ENCODE data around the gene ZNF644. TPM values are rescaled to one million over a fixed set of nuclear protein-coding genes. Genes with fewer than 3 reads are reported as not detected.
"Not testable (repeated sequence)": the region's sequence is repeated elsewhere in the genome, so short reads cannot be mapped to it uniquely, and the experiment has no call there.

The ZNF644 gene
- total and polyA plus RNA-seq, 4 donors = 45.3 to 149 (median 79.3) TPM

DNA sequence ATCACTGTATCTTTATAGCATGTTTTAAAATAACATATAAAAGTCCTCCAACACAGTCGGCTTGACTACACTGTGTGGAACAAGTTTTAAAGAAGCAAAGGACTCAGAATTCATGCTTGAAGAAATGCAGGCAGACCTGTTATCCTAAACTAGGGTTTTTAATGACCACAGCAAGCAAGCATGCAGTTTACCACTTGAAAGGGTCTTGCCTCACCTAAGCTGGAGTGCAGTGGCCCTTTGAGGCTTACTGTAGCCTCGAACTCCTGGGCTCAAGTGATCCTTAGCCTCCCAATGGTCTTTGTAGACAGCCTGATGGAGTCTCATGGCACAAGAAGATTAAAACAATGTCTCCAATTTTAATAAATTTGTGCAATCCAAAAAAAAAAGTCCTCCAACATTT is 27.7 kb upstream of the ZNF644 start:
- DNase-seq (ENCODE audit: low read depth in 4 of 6, low spot score in 6 of 6); H3K36me3 ChIP-seq (ENCODE audit: control insufficient read depth, insufficient read depth, low read length); H3K4me1 ChIP-seq (ENCODE audit: control insufficient read depth, insufficient read depth, low read length); H3K27me3 ChIP-seq (ENCODE audit: control insufficient read depth, insufficient read depth, low read length); H3K9me3 ChIP-seq (ENCODE audit: control insufficient read depth, insufficient read depth, low read length); H3K4me3 ChIP-seq (ENCODE audit: low read depth, low read length); H3K27ac ChIP-seq (ENCODE audit: low read depth, low read length): not testable (repeated sequence)
- WGBS (ENCODE audit: insufficient coverage) = 100% methylated on average over 1 of the region's 2 CpGs

DNA sequence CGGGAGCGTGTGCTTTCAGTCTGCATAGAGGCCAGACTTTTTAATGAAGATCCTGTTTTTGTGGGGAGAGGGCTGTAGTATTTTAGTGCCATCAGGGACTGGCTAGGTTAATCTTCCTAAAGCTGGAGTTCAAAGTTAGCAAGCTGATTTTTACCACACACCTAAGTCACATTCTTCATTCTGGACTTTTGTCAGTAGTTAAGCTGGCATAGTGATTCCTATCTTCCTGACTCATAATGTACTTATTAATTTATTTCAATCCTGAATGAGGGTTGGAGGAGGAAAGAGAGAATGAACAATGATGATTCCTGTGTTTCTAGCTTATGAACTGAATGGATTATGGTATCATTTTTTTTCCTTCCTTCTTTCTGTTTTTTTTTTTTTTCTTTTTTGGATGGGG is 24.9 kb upstream of the ZNF644 start:
- no peak for DNase-seq (ENCODE audit: low read depth in 4 of 6, low spot score in 6 of 6)
- WGBS (ENCODE audit: insufficient coverage) = no CpG with 5 or more reads among the region's 2 CpGs

DNA sequence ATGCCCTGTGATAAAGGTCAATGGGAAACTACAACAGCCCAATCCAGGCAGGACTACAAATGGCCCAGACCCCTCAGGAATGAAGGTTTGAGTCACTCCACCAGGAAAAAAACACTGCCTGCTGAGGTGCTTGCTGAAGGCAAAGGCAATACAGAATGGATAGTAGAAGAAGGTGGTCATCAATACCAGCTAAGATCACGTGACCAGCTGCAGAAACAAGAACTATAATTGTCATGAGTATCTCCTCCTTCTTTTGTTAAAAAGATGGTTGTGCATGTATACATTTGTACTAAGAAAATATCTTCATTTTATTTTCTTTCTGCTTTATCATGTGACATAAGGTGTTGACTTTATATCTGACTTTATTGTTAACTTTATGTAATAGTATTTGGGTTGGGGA is 23.4 kb upstream of the ZNF644 start:
- WGBS (ENCODE audit: insufficient coverage) = no CpG with 5 or more reads among the region's 1 CpG
- Histone ChIP-seq H3K36me3 (ENCODE audit: control insufficient read depth, insufficient read depth, low read length) (no peaks in the 10 kb centered on the region), H3K4me1 (ENCODE audit: control insufficient read depth, insufficient read depth, low read length) (no peaks in the 10 kb centered on the region), H3K27me3 (ENCODE audit: control insufficient read depth, insufficient read depth, low read length) (no peaks in the 10 kb centered on the region), H3K27ac (ENCODE audit: low read depth, low read length) (no peak overlapping the region), H3K4me3 (ENCODE audit: low read depth, low read length) (no peak overlapping the region), H3K9me3 (ENCODE audit: control insufficient read depth, insufficient read depth, low read length) (no peaks in the 10 kb centered on the region)
- no peak for DNase-seq (ENCODE audit: low read depth in 4 of 6, low spot score in 6 of 6)

More for the DNA sequence above, 24.9 kb upstream of the ZNF644 start:
- Histone ChIP-seq H3K4me1 (ENCODE audit: control insufficient read depth, insufficient read depth, low read length) (no peaks in the 10 kb centered on the region), H3K27ac (ENCODE audit: low read depth, low read length) (no peak overlapping the region), H3K36me3 (ENCODE audit: control insufficient read depth, insufficient read depth, low read length) (no peaks in the 10 kb centered on the region), H3K4me3 (ENCODE audit: low read depth, low read length) (no peak overlapping the region), H3K27me3 (ENCODE audit: control insufficient read depth, insufficient read depth, low read length) (no peaks in the 10 kb centered on the region), H3K9me3 (ENCODE audit: control insufficient read depth, insufficient read depth, low read length) (no peaks in the 10 kb centered on the region)

DNA sequence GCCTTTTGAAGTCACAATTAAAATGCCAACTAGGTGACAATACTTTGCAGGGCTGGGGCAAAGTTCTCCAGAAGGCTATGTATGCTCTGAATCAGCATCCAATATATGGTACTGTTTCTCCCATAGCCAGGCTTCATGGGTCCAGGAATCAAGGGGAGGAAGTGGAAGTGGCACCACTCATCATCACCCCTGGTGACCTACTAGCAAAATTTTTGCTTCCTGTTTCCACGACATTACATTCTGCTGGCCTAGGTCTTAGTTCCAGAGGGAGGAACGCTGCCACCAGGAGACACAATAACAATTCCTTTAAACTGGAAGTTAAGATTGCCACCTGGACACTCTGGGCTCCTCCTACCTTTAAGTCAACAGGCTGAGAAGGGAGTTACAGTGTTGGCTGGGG is 22.9 kb upstream of the ZNF644 start:
- not testable (repeated sequence) for H3K4me3 ChIP-seq (ENCODE audit: low read depth, low read length); H3K36me3 ChIP-seq (ENCODE audit: control insufficient read depth, insufficient read depth, low read length); H3K27ac ChIP-seq (ENCODE audit: low read depth, low read length); H3K9me3 ChIP-seq (ENCODE audit: control insufficient read depth, insufficient read depth, low read length); H3K4me1 ChIP-seq (ENCODE audit: control insufficient read depth, insufficient read depth, low read length); H3K27me3 ChIP-seq (ENCODE audit: control insufficient read depth, insufficient read depth, low read length); DNase-seq (ENCODE audit: low read depth in 4 of 6, low spot score in 6 of 6)
- no CpG with 5 or more reads among the region's 2 CpGs for WGBS (ENCODE audit: insufficient coverage)

DNA sequence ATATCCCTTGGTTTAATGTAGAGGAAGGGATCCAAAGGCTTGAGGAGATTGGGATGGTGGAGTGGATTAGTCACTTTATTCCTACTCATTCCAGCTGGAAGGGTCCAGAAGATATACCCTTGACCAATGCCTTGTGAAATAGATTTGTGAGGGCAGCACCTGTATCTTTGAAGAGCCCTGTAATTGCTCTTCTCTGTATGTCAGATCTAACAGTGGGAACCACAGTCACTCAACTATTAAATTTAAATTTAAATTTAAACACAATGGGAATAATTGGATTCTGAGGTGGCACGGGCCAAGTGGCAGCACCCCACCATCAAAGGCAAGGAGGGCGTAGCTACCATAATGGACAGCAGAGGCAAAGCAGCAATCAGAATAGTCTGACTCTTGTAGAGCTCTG is 20.5 kb upstream of the ZNF644 start:
- not testable (repeated sequence) for H3K4me3 ChIP-seq (ENCODE audit: low read depth, low read length); H3K9me3 ChIP-seq (ENCODE audit: control insufficient read depth, insufficient read depth, low read length); H3K36me3 ChIP-seq (ENCODE audit: control insufficient read depth, insufficient read depth, low read length); H3K4me1 ChIP-seq (ENCODE audit: control insufficient read depth, insufficient read depth, low read length); H3K27me3 ChIP-seq (ENCODE audit: control insufficient read depth, insufficient read depth, low read length); DNase-seq (ENCODE audit: low read depth in 4 of 6, low spot score in 6 of 6); H3K27ac ChIP-seq (ENCODE audit: low read depth, low read length)
- WGBS (ENCODE audit: insufficient coverage) = 92% methylated on average over 2 of the region's 2 CpGs

DNA sequence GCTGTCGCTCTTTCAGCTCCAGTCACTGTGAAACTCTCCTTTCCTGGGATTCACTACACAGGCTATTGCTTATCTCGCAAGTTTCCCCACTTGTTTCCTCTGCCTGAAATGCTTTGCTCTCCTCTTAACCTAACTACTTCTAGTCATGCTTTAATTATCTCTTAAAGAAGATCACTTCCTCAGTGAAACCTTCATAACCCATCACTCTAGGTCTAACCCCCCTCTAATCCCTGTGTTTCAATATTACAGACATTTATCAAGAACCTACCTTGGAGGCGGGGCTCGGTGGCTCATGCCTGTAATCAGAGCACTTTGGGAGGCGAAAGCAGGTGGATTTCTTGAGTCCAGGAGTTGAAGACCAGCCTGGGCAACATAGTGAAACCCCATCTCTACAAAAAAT is 16.7 kb upstream of the ZNF644 start:
- H3K4me3 ChIP-seq (ENCODE audit: low read depth, low read length) = no peak overlapping the region
- H3K4me1 ChIP-seq (ENCODE audit: control insufficient read depth, insufficient read depth, low read length) = no peaks in the 10 kb centered on the region
- no peaks in the 10 kb centered on the region for H3K36me3 ChIP-seq (ENCODE audit: control insufficient read depth, insufficient read depth, low read length)
- H3K27me3 ChIP-seq (ENCODE audit: control insufficient read depth, insufficient read depth, low read length) = no peaks in the 10 kb centered on the region
- 82% methylated on average over 2 of the region's 5 CpGs for WGBS (ENCODE audit: insufficient coverage)
- no peaks in the 10 kb centered on the region for H3K9me3 ChIP-seq (ENCODE audit: control insufficient read depth, insufficient read depth, low read length)
- no peak for DNase-seq (ENCODE audit: low read depth in 4 of 6, low spot score in 6 of 6)
- no peak overlapping the region for H3K27ac ChIP-seq (ENCODE audit: low read depth, low read length)

DNA sequence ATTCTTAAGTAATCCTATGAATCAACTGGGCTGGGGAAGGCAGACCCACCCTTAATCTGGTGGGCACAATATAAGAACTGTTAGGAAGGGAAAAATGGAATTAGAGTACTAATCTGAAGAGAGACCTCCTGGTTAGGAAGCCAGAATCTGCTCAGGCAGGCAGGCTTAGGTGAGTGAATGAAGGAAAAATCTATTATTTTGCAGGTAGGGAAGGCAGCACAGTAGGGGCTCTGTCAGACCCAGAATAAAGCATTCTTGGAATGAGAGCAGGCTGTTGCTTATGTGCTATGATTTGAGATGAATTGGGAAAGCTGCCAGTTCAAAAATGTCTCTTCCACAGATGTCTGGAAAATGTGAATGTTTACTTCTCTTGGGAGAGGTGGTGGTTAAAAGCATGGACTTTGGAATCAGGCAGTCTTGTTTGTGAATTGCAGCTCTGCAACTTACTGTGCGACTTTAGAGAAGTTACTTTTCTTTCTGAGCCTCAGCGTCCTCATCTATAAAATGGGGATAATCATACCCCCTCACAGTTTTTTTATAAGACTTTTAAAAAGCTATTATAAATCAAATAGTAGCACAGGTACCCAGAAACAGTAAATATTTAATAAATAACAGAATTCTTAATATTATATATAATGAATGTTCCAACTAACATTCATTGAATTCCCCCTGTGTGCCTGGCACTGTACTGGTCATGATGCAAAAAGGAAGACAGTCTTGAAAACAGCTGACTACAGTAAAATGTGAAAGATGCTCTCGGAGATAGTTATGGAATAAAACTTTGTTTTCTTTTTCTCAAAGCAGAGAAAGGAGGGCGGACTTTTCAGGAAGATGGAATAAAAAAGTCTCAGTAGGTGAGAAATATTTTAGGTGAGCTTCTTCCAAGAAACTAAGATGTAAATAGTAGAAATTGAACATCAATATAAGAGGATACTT is 15.3 kb upstream of the ZNF644 start:
- DNase-seq (ENCODE audit: low read depth in 4 of 6, low spot score in 6 of 6) = peak in 2 of 6 donors; percentile 21 to 80

DNA sequence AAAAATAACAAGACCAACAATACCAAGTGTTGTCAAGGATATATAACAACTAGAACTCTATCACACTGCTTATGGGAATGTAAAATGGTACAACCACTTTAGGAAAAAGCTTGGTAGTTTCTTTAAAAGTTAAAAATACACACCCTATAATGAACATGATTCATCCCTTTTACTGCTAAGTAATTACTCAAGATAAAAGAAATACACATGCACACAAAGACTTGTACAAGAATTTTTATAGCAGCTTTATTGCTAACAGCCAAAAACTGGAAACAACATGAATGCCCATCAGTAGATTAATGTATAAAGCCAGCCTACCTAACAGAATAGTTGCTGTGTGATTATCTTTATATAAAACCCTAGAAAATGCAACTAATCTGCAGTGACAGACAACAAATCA is 10.5 kb upstream of the ZNF644 start:
- H3K36me3 ChIP-seq (ENCODE audit: control insufficient read depth, insufficient read depth, low read length) = no peaks in the 10 kb centered on the region
- no peak overlapping the region for H3K27ac ChIP-seq (ENCODE audit: low read depth, low read length)
- H3K4me3 ChIP-seq (ENCODE audit: low read depth, low read length) = no peak overlapping the region
- H3K4me1 ChIP-seq (ENCODE audit: control insufficient read depth, insufficient read depth, low read length) = no peaks in the 10 kb centered on the region
- H3K27me3 ChIP-seq (ENCODE audit: control insufficient read depth, insufficient read depth, low read length) = no peaks in the 10 kb centered on the region
- DNase-seq (ENCODE audit: low read depth in 4 of 6, low spot score in 6 of 6) = no peak
- H3K9me3 ChIP-seq (ENCODE audit: control insufficient read depth, insufficient read depth, low read length) = no peaks in the 10 kb centered on the region

More for the DNA sequence above, 15.3 kb upstream of the ZNF644 start:
- no peak overlapping the region for H3K4me3 ChIP-seq (ENCODE audit: low read depth, low read length)
- H3K4me1 ChIP-seq (ENCODE audit: control insufficient read depth, insufficient read depth, low read length) = no peaks in the 10 kb centered on the region
- H3K27ac ChIP-seq (ENCODE audit: low read depth, low read length) = no peak overlapping the region
- WGBS (ENCODE audit: insufficient coverage) = 100% methylated on average over 1 of the region's 4 CpGs
- H3K27me3 ChIP-seq (ENCODE audit: control insufficient read depth, insufficient read depth, low read length) = no peaks in the 10 kb centered on the region
- no peaks in the 10 kb centered on the region for H3K36me3 ChIP-seq (ENCODE audit: control insufficient read depth, insufficient read depth, low read length)
- H3K9me3 ChIP-seq (ENCODE audit: control insufficient read depth, insufficient read depth, low read length) = no peaks in the 10 kb centered on the region

DNA sequence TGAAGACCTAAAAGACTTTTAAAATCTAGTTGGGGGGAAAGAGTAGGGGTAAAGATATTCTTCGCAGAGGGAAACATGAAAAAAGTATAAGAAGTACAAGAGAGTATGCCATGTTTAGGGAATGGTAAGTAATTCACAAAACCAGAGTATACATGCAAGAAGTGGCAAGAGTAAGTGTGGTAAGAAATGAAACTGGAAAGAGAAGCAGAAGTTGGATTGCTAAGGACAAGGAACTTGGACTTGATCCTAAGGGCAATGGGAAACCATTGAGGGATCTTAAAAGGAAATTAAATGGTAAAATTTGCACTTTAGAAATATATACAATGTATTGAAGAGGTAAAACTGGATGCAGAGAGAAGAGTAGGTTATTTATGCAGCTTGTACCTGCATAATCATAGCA is 9.2 kb upstream of the ZNF644 start:
- no peak for DNase-seq (ENCODE audit: low read depth in 4 of 6, low spot score in 6 of 6)
- H3K36me3 ChIP-seq (ENCODE audit: control insufficient read depth, insufficient read depth, low read length) = no peaks in the 10 kb centered on the region
- WGBS (ENCODE audit: insufficient coverage) = 100% methylated on average over 1 of the region's 1 CpG
- H3K9me3 ChIP-seq (ENCODE audit: control insufficient read depth, insufficient read depth, low read length) = no peaks in the 10 kb centered on the region
- H3K27me3 ChIP-seq (ENCODE audit: control insufficient read depth, insufficient read depth, low read length) = no peaks in the 10 kb centered on the region
- no peaks in the 10 kb centered on the region for H3K4me1 ChIP-seq (ENCODE audit: control insufficient read depth, insufficient read depth, low read length)
- H3K27ac ChIP-seq (ENCODE audit: low read depth, low read length) = no peak overlapping the region
- H3K4me3 ChIP-seq (ENCODE audit: low read depth, low read length) = no peak overlapping the region

DNA sequence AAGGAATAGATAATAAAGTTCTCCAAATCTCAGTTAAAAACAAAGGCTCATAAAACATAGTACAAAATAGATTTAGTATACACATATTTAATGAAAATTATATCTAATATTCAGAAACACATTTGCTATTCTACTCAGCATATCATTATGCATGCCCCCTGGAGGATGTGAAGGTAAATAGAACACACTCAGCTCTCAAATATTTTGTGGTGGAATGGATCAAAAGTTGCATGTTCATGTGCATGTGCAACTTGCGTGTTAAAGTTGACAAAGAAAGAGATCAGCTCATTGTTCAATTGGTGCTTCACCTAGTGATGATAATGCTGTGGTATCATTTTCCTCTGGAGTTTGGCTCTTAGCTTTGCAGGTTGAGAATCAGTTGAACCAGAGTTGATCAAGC is 4.9 kb upstream of the ZNF644 start:
- no peaks in the 10 kb centered on the region for H3K9me3 ChIP-seq (ENCODE audit: control insufficient read depth, insufficient read depth, low read length)
- H3K4me1 ChIP-seq (ENCODE audit: control insufficient read depth, insufficient read depth, low read length) = peaks cover 7% of the 10 kb centered on the region
- H3K27ac ChIP-seq (ENCODE audit: low read depth, low read length) = no peak overlapping the region
- H3K27me3 ChIP-seq (ENCODE audit: control insufficient read depth, insufficient read depth, low read length) = no peaks in the 10 kb centered on the region
- WGBS (ENCODE audit: insufficient coverage) = 100% methylated on average over 1 of the region's 1 CpG
- no peak overlapping the region for H3K4me3 ChIP-seq (ENCODE audit: low read depth, low read length)
- DNase-seq (ENCODE audit: low read depth in 4 of 6, low spot score in 6 of 6) = no peak
- no peaks in the 10 kb centered on the region for H3K36me3 ChIP-seq (ENCODE audit: control insufficient read depth, insufficient read depth, low read length)
